GM21529 (cell line): Measurements from ENCODE around the gene FOXK1.
"Not testable (repeated sequence)": the region's sequence is repeated elsewhere in the genome, so short reads cannot be mapped to it uniquely, and the experiment has no call there.

Source experiments
- ATAC-seq: cut with Tn5 transposase; IDR thresholded peaks from one replicate; pipeline ENCODE4 v1.9.1; 2021; ENCODE audit not compliant: unreplicated experiment

FOXK1 gene

GRCh38 chr7:4681886-4682620, at the start of gene FOXK1:
TSS of gene FOXK1 (plus strand) at chr7:4682295. CDS start at chr7:4682309, 14 bp downstream.
- ATAC-seq: peak; percentile 72

DNA sequence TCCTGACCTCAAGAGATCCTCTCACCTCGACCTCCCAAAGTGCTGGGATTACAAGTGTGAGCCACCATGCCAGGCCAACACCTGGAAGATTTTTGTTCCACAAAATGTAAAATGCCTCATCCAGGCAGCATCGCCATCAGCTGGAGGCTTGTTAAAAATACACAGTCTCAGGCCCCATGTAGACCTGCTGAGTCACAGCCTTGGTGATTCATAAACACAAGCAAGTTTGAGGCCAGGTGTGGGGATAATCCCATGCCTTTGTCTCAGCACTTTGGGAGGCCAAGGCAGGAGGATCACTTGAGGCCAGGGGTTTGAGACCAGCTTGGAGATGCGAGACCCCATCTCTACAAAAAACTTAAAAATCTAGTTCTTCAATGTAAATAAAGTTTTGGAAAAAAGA, 49.1 kb upstream of the FOXK1 start:
- ATAC-seq: no peak

- ATAC-seq: no peak
Observed at GRCh38 chr7:4634166-4634565, 47.9 kb upstream of the FOXK1 start.

- no peak for ATAC-seq
Observed at GRCh38 chr7:4638781-4639575, 43.1 kb upstream of the FOXK1 start.

DNA sequence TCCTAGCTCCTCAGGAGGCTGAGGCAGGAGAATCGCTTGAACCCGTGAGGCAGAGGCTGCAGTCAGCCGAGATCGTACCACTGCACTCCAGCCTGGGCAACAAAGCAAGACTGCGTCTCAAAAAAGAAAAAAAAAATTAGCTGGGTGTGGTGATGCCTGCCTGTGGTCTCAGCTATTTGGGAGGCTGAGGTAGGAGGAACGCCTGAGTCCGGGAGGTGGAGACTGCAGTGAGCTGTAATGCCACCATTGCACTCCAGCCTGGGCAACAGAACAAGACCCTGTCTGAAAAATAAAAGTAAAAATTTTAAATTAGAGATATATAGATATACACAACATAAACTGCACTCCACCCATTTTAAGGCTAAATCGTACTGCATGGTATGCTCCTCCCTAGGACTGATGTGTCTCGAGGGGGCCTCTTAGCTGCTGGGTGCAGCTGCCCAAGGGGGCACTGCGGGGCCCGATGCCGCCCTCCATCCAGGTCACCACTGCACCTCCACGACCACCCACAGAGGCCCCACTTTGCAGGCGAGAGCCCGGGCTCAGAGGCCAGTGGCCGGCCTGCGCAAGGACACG, 40.9 kb upstream of the FOXK1 start:
- no peak for ATAC-seq

DNA sequence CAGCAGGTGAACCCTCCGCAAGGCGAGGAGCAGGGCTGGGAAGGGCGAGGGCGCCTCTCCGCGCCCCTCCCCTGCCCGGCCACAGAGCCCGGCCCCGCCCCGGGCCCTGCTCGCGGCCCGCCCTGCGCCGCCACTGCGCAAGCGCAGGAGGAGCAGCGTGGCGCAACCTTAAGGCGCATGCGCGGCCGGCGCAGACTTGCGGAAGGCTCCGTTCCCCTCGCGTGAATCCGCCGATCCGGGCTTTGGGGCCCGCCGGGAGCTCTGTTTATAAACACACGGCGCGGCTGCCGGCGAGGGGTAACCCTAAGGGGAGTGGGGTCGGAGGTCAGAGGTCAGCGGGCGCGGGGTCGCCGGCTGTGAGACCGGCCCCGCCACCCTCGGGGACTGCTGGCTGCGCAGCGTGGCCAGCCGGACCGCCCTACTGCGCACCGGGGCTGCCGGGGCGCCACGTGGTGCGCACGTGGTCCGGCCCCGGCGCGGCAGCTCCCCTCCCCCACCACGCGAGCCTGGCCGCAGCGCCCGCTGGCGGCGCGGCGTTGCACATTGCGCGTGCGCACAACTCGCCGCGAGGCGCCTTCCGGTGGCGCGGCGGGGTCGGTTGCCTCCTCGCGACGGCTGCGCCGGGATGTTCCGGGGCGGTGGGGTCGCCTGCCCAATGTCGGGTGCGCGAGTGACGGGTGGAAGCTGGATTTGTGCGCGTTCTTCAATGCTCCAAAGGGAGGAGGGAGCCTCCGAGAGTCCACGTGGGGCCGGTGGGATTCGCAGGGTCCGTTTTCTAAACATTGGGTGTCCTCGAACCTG, 40.2 kb upstream of the FOXK1 start:
- ATAC-seq: peak; percentile 83

DNA sequence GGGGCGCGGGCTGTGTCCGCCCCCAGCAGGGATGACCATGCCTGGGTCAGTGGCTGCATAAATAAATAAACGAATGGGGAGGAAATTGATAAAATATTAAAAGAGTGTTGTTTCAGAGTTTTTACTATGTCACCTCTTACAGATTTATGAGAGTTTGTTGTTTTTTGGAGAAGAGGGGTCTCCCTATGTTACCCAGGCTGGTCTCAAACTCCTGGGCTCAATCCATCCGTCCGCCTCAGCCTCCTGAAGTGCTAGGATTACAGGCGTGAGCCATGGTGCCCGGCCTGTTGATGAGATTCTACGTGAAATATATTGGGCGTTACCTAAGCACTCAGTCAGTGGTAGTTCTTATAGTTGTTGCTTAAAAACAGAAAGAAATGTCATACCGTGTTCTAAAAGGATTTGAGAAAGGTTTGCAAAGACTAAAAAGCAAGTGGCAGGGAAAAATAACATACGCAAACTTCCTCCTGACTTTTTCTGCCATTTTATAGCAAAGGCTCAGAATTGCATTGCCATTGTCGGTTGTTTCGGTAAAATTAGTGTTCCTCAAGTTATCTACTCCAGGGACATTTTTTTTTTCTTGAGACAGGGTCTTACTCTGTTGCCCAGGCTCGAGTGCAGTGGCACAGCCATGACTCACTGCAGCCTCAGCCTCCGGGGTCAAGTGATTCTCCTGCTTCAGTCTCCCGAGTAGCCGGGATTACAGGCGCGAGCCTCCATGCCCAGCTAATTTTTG, 39.5 kb upstream of the FOXK1 start:
- no peak for ATAC-seq

GRCh38 chr7:4643204-4643471, 39.0 kb upstream of the FOXK1 start:
- ATAC-seq: not testable (repeated sequence)

GRCh38 chr7:4645246-4645645, 36.8 kb upstream of the FOXK1 start:
- no peak for ATAC-seq

DNA sequence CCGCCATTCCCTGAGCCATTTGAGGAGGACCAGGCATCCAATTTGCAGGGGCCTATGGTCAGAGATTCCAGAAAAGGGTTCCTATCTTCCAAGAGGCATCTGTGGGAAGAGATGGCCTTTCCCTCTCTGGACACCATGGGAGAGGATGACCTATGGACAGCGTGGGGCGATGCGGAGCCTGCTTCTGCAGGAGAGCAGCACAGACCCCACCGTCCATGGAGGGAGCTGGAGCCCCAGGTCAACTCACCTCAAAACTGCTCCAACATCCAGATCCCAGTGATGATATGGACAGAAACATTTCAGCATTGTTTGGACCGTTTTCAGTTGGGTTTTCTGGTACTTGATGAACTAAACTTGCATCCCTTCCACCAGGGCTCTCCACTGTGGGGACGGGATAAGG, 34.0 kb upstream of the FOXK1 start:
- ATAC-seq: no peak

- ATAC-seq: no peak
Observed at GRCh38 chr7:4650433-4651047, 31.6 kb upstream of the FOXK1 start.

DNA sequence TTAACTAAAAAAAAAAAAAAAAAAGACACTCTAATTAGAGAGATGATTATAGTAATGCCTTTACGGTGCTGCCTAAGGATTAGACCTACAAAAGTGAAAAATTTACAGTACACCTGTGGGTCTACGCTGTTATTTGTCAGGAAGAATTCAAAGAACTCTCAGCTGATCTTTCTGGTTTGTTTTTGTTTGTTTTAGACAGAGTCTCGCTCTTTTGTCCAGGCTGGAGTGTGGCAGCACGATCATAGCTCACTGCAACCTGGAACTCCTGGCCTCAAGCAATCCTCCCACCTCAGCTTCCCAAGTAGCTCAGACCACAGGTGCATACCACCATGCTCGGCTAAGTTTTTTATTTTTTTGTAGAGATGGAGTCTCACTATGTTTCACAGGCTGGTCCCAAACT, 28.3 kb upstream of the FOXK1 start:
- no peak for ATAC-seq

- ATAC-seq: no peak
Observed at GRCh38 chr7:4655311-4655710, 26.8 kb upstream of the FOXK1 start.

- ATAC-seq: no peak
Observed at GRCh38 chr7:4655896-4656295, 26.2 kb upstream of the FOXK1 start.

GRCh38 chr7:4657640-4658417, 24.3 kb upstream of the FOXK1 start:
- no peak for ATAC-seq

- no peak for ATAC-seq
Observed at GRCh38 chr7:4659551-4660286, 22.4 kb upstream of the FOXK1 start.

DNA sequence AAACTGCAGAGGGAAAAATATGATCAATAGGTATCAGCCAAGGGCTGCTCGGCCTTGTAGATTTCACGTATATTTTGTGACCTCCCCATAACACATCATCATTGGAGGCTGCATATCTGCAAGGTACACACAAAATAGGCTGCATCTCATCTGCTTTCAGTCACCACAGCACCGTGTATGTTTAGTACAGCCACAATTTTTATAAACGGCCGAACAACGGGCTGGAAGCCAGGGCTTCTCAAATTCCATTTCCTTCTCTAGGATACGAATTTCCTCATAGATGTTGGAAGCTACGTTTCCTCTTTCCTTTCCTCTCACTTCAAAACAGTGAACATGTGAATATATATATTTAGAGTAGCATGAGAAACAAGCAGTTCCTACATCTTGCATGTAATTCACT, 20.2 kb upstream of the FOXK1 start:
- ATAC-seq: no peak

- no peak for ATAC-seq
Observed at GRCh38 chr7:4663239-4664018, 18.7 kb upstream of the FOXK1 start.
